NT2/D1 (cell line): ENCODE results near the gene GAPT.

ENCODE experiments used
- DNase-seq: peaks from one replicate; pipeline ENCODE4 v3.0.0-alpha.2; 2011; ENCODE audit warnings: low read depth, low spot score
- H3K27me3 ChIP-seq: 2 replicates; pipeline ENCODE4 v1.6.0; 2011; ENCODE audit warnings: mild to moderate bottlenecking; ENCODE audit not compliant: insufficient read length, insufficient read depth
- H3K36me3 ChIP-seq: 2 replicates; pipeline ENCODE4 v1.6.1; 2011; ENCODE audit warnings: mild to moderate bottlenecking, low read length, mixed read lengths; ENCODE audit not compliant: insufficient read depth, insufficient read length
- H3K4me1 ChIP-seq: 2 replicates; pipeline ENCODE4 v1.5.1; 2011; ENCODE audit not compliant: insufficient read depth, insufficient read length
- H3K4me3 ChIP-seq: 2 replicates; pipeline ENCODE4 v1.5.1; 2011; ENCODE audit warnings: low read depth; ENCODE audit not compliant: insufficient read length
- H3K9ac ChIP-seq: 2 replicates; pipeline ENCODE4 v1.6.0; 2011; ENCODE audit warnings: low read depth; ENCODE audit not compliant: insufficient read length
- H3K9me3 ChIP-seq: 2 replicates; pipeline ENCODE4 v1.5.1; 2011; ENCODE audit warnings: mild to moderate bottlenecking, low read length; ENCODE audit not compliant: insufficient read depth
- SUZ12 ChIP-seq: IDR thresholded peaks from 2 replicates; pipeline ENCODE4 v1.6.1; 2011; ENCODE audit not compliant: insufficient read length, insufficient read depth; ENCODE audit errors: extremely low read depth
- YY1 ChIP-seq: IDR thresholded peaks from 2 replicates; pipeline ENCODE4 v1.6.1; 2011; ENCODE audit not compliant: insufficient read length, insufficient read depth
- ZNF274 ChIP-seq: IDR thresholded peaks from 2 replicates; pipeline ENCODE4 v1.6.1; 2011; ENCODE audit warnings: mild to moderate bottlenecking, low read depth, low read length

Gene GAPT

DNA sequence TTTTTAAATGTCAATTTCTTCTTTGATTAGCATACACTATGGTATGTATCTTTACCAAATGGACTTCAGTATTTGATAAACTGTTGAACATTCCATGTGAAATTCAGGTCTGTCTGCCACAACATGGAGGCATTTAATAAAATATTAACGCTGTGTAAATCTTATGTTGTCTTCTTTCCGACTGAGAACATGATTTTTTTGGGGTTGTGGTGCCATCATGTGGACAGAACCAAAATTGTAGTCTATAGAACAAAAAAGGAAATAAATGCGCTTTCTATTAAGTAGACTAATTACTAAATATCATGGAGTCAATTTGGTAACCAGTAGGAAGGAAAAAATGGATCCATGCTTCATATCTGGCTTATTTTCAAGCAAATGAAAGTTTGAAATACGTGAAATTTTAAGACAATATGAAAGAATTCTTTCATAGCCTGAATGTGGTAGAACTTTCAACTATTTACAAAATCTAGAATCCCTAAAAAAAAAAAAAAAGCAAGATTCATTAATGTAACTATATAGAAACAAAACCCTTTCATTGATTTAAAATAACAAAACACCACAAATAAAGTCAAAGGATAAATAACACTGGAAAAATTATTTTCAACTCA lies 28.5 kb upstream of the GAPT start:
- Histone ChIP-seq H3K27me3 (no peaks in the 10 kb centered on the region), H3K36me3 (peaks cover 11% of the 10 kb centered on the region), H3K9ac (no peak overlapping the region), H3K4me3 (no peak overlapping the region), H3K9me3 (no peaks in the 10 kb centered on the region; the same call in 1 of the 2 replicates), H3K4me1 (peaks cover 5% of the 10 kb centered on the region)
- TF ChIP-seq YY1 (no peak), SUZ12 (no peak), ZNF274 (no peak)
- peak; percentile 33 for DNase-seq

- no peak for TF ChIP-seq SUZ12
- no peak for TF ChIP-seq ZNF274
- no peak for TF ChIP-seq YY1
- DNase-seq = peak; percentile 35
- Histone ChIP-seq H3K9me3 (no peaks in the 10 kb centered on the region; the same call in 1 of the 2 replicates), H3K4me1 (peaks cover 5% of the 10 kb centered on the region), H3K4me3 (no peak overlapping the region), H3K36me3 (no peaks in the 10 kb centered on the region), H3K27me3 (no peaks in the 10 kb centered on the region), H3K9ac (no peak overlapping the region)
Measured at GRCh38 chr5:58466939-58467338, 24.3 kb upstream of the GAPT start.

DNA sequence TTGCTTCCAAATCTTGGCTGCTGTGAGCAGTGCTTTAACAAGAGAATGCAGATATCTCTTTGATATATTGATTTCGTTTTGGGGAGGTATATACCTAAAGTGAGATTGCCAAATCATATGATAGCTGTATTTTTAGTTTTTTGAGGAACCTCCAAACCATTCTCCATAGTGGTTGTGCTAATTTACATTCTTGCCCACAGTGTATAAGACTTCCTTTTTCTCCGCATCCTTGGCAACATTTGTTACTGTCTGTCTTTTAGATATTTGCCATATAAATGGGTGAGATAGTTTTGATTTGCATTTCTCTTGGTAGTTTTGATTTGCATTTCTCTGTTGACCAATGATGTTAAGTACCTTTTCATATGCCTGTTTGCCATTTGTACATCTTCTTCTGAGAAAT lies 21.3 kb upstream of the GAPT start:
- H3K36me3 ChIP-seq = no peaks in the 10 kb centered on the region
- DNase-seq = no peak
- H3K9ac ChIP-seq = no peak overlapping the region
- H3K9me3 ChIP-seq = peaks cover 5% of the 10 kb centered on the region
- H3K27me3 ChIP-seq = no peaks in the 10 kb centered on the region
- no peak overlapping the region for H3K4me3 ChIP-seq
- peaks cover 5% of the 10 kb centered on the region for H3K4me1 ChIP-seq
- TF ChIP-seq YY1 = no peak
- TF ChIP-seq ZNF274 = no peak
- TF ChIP-seq SUZ12 = no peak

- Histone ChIP-seq H3K4me3 (no peak overlapping the region), H3K9me3 (peaks cover 16% of the 10 kb centered on the region), H3K27me3 (no peaks in the 10 kb centered on the region), H3K9ac (no peak overlapping the region), H3K4me1 (no peaks in the 10 kb centered on the region), H3K36me3 (no peaks in the 10 kb centered on the region)
- no peak for DNase-seq
- no peak for TF ChIP-seq ZNF274
- TF ChIP-seq SUZ12 = no peak
- no peak for TF ChIP-seq YY1
Measured at GRCh38 chr5:58475404-58475803, 15.8 kb upstream of the GAPT start.

DNA sequence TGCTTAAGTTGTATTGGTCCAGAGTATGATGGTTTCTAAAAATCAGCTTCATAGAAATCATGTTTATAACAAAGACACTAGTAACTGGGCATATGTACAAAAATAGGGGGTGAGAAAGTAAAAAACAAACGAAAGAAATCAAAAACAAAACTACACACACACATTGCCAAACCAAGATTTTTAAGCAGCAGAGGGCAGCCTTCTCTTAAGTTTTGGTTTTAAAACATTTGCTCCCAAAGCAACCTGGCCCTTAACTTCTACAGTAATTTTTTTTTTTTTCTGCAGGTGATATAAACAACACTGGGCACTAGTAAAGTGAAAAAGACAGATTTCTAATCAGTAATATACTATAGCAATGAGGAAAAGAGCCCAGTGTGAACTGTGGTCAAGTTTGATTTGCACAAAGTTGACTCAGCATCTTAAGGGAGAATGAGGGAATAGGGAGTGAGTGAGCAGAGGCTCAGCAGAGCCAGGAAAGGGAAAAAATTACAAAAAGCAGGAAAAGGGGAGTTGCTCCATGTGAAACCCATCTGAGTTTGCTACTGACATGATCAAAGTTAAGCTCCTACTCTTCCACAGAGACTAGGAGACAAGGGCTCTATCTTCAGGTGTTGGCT lies 13.4 kb upstream of the GAPT start:
- peaks cover 16% of the 10 kb centered on the region for H3K9me3 ChIP-seq
- no peaks in the 10 kb centered on the region for H3K4me1 ChIP-seq
- H3K9ac ChIP-seq = no peak overlapping the region
- TF ChIP-seq SUZ12 (no peak), YY1 (no peak), ZNF274 (no peak)
- no peaks in the 10 kb centered on the region for H3K27me3 ChIP-seq
- no peak overlapping the region for H3K4me3 ChIP-seq
- DNase-seq = no peak
- H3K36me3 ChIP-seq = no peaks in the 10 kb centered on the region

DNA sequence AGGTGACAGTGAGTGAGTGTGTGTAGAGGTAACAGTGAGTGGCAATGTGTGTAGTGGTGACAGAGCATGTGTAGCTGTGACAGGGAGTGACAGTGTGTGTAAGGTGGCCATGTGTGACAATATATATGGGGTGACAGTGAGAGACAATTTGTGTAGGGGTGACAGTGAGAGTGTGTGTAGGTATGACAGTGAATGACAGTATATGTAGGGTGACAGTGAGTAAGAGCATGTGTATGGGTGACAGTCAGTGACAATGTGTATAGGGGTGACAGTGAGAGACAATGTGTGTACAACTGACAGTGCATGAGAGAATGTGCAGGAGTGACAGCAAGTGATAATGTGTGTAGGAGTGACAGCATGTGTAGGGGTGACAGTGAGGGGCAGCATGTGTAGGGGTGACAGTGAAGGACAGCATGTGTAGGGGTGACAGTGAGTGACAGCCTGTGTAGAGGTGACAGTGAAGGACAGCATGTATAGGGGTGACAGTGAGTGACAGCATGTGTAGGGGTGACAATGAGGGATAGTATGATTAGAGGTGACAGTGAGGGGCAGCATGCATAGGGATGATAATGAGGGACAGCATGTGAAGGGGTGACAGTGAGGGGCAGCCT lies 10.1 kb upstream of the GAPT start:
- H3K9me3 ChIP-seq = no peaks in the 10 kb centered on the region
- no peaks in the 10 kb centered on the region for H3K36me3 ChIP-seq
- TF ChIP-seq YY1 = no peak
- TF ChIP-seq SUZ12 = no peak
- TF ChIP-seq ZNF274 = no peak
- no peaks in the 10 kb centered on the region for H3K27me3 ChIP-seq
- H3K4me3 ChIP-seq = no peak overlapping the region
- no peaks in the 10 kb centered on the region for H3K4me1 ChIP-seq
- DNase-seq = no peak
- no peak overlapping the region for H3K9ac ChIP-seq

GRCh38 chr5:58481828-58482227 lies 9.4 kb upstream of the GAPT start:
- Histone ChIP-seq H3K4me1 (no peaks in the 10 kb centered on the region), H3K9ac (no peak overlapping the region), H3K36me3 (no peaks in the 10 kb centered on the region), H3K27me3 (no peaks in the 10 kb centered on the region), H3K4me3 (no peak overlapping the region), H3K9me3 (no peaks in the 10 kb centered on the region)
- TF ChIP-seq ZNF274 (no peak), SUZ12 (no peak), YY1 (no peak)
- DNase-seq = no peak
